ENCODE measurements around the gene RGS6.

Gene RGS6

DNA sequence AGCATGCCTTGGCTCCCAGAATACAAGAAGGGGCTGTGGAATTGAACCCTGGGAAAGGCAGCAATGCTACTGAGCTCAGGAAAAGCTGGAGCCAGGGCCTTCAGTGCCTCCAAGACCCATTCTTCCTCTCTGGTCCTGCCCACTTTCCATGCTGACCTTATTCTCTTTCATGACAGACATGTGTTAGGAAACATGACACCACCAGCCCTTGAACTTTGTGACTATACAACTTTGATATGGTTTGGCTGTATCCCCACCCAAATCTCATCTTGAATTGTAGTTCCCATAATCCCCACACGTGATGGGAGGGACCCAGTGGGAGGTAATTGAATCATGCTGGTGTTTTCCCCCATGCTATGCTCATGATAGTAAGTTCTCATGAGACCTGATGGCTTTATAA lies 553.5 kb downstream of the RGS6 start:
- DNase-seq (ENCODE audit: low read depth) = no peak
- TF ChIP-seq, protein P1, sequence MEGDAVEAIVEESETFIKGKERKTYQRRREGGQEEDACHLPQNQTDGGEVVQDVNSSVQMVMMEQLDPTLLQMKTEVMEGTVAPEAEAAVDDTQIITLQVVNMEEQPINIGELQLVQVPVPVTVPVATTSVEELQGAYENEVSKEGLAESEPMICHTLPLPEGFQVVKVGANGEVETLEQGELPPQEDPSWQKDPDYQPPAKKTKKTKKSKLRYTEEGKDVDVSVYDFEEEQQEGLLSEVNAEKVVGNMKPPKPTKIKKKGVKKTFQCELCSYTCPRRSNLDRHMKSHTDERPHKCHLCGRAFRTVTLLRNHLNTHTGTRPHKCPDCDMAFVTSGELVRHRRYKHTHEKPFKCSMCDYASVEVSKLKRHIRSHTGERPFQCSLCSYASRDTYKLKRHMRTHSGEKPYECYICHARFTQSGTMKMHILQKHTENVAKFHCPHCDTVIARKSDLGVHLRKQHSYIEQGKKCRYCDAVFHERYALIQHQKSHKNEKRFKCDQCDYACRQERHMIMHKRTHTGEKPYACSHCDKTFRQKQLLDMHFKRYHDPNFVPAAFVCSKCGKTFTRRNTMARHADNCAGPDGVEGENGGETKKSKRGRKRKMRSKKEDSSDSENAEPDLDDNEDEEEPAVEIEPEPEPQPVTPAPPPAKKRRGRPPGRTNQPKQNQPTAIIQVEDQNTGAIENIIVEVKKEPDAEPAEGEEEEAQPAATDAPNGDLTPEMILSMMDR (IDR thresholded peaks at IDR 0.05; ENCODE audit: low read depth, low read length, missing control alignments) = no peak
- no peak overlapping the region for H3K4me3 ChIP-seq (ENCODE audit: low read depth, low read length)

DNA sequence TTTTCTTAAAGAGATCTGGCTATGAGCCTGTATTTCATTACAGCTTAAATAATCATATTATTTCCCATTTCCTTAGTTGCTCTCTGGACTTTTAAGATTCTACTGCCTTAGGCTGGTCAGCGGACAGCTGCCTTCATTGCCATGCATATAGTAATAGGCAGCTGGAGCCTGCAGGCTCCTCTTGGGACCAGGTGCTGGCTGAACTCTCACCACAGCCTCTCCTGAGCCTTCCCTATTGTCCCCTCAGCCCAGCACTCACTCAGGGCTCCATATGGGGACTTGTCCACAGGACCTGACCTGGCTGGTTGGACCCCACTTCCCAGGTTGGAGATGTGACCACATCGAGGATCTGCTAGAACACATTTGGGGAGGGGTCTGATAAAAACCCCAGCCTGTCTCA lies 556.3 kb downstream of the RGS6 start:
- TF ChIP-seq, protein P1 (IDR thresholded peaks at IDR 0.05; ENCODE audit: low read depth, low read length, missing control alignments) = no peak
- DNase-seq (ENCODE audit: low read depth) = no peak
- no peak overlapping the region for H3K4me3 ChIP-seq (ENCODE audit: low read depth, low read length)

DNA sequence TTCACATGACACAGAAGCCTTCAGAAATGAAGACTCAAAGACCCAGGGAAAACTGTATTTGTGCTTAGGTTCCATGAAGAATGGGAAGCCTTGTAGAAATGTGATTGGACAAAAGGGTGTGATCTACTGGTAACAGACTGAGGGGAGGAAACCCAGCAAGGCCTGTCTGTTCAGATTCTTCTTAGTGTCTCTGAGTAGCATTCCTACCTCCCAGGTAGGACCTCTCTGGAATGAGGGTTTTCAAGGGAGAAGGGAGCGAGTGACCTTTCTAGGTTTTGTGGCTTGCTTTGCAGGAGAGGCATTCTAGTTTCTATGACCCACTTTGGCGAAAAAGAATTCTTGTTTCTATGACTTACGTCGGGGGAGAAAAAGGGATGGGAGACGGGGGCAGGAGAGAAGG lies 560.0 kb downstream of the RGS6 start:
- no peak overlapping the region for H3K4me3 ChIP-seq (ENCODE audit: low read depth, low read length)
- DNase-seq (ENCODE audit: low read depth) = no peak
- TF ChIP-seq, protein P1 (IDR thresholded peaks at IDR 0.05; ENCODE audit: low read depth, low read length, missing control alignments) = no peak

DNA sequence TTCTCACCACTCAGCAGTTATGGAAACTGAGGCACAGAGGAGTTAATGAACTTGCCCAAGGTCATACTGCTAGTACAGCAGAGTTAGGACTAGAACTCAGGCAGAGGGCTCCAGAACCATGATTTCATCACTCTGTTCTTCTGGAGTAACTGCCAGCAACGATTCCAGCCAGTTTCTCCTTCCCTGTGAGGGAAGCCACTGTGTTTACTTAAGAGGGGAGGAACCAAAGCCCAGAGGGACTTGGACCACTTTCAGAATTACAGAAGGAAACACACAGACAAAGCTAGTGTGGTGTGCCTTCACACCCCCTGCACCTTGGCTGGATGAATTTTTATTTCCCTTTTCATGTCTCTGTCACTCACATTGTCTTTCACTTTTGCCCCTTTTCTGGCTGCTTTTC lies 563.4 kb downstream of the RGS6 start:
- H3K4me3 ChIP-seq (ENCODE audit: low read depth, low read length) = no peak overlapping the region
- TF ChIP-seq, protein P1 (IDR thresholded peaks at IDR 0.05; ENCODE audit: low read depth, low read length, missing control alignments) = no peak
- DNase-seq (ENCODE audit: low read depth) = no peak

DNA sequence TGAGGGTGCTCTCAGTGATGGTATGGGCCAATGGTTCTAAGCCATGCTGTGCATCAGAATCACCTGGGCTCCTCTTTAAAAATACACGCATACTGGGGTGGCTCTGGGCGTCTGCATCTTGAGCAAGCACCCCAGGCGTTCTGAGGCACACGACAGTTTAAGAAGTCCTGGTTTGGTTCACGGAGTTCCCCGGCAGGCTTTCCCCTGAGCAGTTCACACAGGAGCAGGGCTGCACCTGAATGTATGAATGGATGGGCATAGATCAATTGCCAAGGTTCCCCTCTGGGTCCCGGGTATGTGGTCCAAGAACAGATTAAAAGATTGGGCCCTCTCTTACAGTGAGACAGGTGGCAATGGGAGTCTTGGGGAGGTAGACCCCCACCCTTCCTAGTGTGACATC lies 566.4 kb downstream of the RGS6 start:
- TF ChIP-seq, protein P1 (IDR thresholded peaks at IDR 0.05; ENCODE audit: low read depth, low read length, missing control alignments) = no peak
- no peak overlapping the region for H3K4me3 ChIP-seq (ENCODE audit: low read depth, low read length)
- no peak for DNase-seq (ENCODE audit: low read depth)

DNA sequence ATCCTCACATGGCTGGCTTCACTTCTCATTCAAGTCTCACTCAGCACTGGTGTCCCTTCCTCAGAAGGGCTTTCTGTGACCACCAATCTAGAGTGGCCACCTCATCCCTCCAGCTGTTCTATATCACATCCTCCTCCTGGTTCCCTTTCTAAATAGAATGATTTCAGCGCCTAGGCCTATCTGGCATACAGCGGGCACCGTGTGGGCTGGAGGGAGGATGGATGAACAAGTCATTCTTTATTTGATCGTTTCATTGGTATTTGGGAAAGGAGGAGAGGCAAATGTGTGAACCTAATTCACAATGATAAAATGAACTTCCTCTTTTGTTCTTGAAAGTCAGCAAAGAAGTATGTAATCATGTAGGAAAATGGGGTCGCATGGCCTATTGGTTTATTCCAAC lies 567.5 kb downstream of the RGS6 start:
- no peak overlapping the region for H3K4me3 ChIP-seq (ENCODE audit: low read depth, low read length)
- TF ChIP-seq, protein P1 (IDR thresholded peaks at IDR 0.05; ENCODE audit: low read depth, low read length, missing control alignments) = no peak
- no peak for DNase-seq (ENCODE audit: low read depth)

DNA sequence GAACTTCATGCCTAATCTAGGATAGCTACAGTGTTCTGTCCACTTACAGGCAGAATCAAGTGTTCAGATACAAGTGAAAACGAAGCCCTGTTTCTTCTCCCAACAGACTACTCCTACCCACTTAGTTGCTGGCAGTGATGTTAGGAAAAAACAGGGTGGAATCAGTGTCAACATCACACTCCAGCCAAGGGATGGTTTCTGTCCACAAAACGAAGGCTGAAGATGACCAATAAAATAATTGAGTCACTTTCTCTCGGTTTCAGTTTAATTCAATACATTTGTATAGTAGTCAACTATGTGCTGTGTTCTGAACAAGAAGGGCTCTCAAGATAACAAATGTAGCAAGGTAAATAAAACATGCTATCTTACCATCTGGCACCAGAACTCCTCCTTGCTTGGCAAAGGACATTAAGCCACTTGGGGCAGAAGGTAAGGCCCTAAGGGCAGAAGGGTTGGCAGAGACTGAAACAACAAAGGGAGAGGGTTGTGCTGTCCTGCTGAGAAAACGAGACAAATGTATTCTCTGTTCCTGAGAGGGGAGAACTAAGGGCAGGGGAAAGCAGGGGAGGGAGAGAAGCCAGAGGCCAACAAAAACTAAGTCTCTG lies 568.1 kb downstream of the RGS6 start:
- TF ChIP-seq, protein P1 (IDR thresholded peaks at IDR 0.05; ENCODE audit: low read depth, low read length, missing control alignments) = no peak
- no peak for DNase-seq (ENCODE audit: low read depth)
- no peak overlapping the region for H3K4me3 ChIP-seq (ENCODE audit: low read depth, low read length)

Measured in GM12864 (cell line).